ENCODE measurements around the gene POLR3B.

The POLR3B gene

GRCh38 chr12:106495354-106495965 lies 137.9 kb downstream of the POLR3B start:
- H3K4me3 ChIP-seq (ENCODE audit: low read depth, low read length) = no peak overlapping the region
- TF ChIP-seq CTCF (IDR thresholded peaks at IDR 0.05; ENCODE audit: control insufficient read depth, extremely low read depth, insufficient read depth) = no peak

GRCh38 chr12:106498056-106498455 lies 140.5 kb downstream of the POLR3B start:
- no peak for DNase-seq (ENCODE audit: low read depth)
- TF ChIP-seq CTCF (IDR thresholded peaks at IDR 0.05; ENCODE audit: control insufficient read depth, extremely low read depth, insufficient read depth) = no peak
- no peak overlapping the region for H3K4me3 ChIP-seq (ENCODE audit: low read depth, low read length)

More at GRCh38 chr12:106495354-106495965, 137.9 kb downstream of the POLR3B start:
- DNase-seq (ENCODE audit: low read depth) = no peak

- no peak for TF ChIP-seq CTCF (IDR thresholded peaks at IDR 0.05; ENCODE audit: control insufficient read depth, extremely low read depth, insufficient read depth)
- H3K4me3 ChIP-seq (ENCODE audit: low read depth, low read length) = no peak overlapping the region
- DNase-seq (ENCODE audit: low read depth) = no peak
Measured at GRCh38 chr12:106499628-106500027, 142.1 kb downstream of the POLR3B start.

GRCh38 chr12:106506691-106507090 lies 149.1 kb downstream of the POLR3B start:
- no peak overlapping the region for H3K4me3 ChIP-seq (ENCODE audit: low read depth, low read length)
- no peak for DNase-seq (ENCODE audit: low read depth)
- no peak for TF ChIP-seq CTCF (IDR thresholded peaks at IDR 0.05; ENCODE audit: control insufficient read depth, extremely low read depth, insufficient read depth)

GRCh38 chr12:106508966-106509365 lies 151.4 kb downstream of the POLR3B start:
- DNase-seq (ENCODE audit: low read depth) = no peak
- TF ChIP-seq CTCF (IDR thresholded peaks at IDR 0.05; ENCODE audit: control insufficient read depth, extremely low read depth, insufficient read depth) = no peak
- no peak overlapping the region for H3K4me3 ChIP-seq (ENCODE audit: low read depth, low read length)

GRCh38 chr12:106511365-106511764 lies 153.8 kb downstream of the POLR3B start:
- no peak for TF ChIP-seq CTCF (IDR thresholded peaks at IDR 0.05; ENCODE audit: control insufficient read depth, extremely low read depth, insufficient read depth)
- no peak for DNase-seq (ENCODE audit: low read depth)
- no peak overlapping the region for H3K4me3 ChIP-seq (ENCODE audit: low read depth, low read length)

- no peak for DNase-seq (ENCODE audit: low read depth)
- H3K4me3 ChIP-seq (ENCODE audit: low read depth, low read length) = no peak overlapping the region
- TF ChIP-seq CTCF (IDR thresholded peaks at IDR 0.05; ENCODE audit: control insufficient read depth, extremely low read depth, insufficient read depth) = no peak
Measured at GRCh38 chr12:106517314-106517713, 159.8 kb downstream of the POLR3B start.

Measured in LNCaP clone FGC (cell line).